GM18517 (cell line): ENCODE measurements around the gene LGALS3BP.
"Not testable (repeated sequence)": the region's sequence is repeated elsewhere in the genome, so short reads cannot be mapped to it uniquely, and the experiment has no call there.

Source experiments
- ATAC-seq: cut with Tn5 transposase; IDR thresholded peaks from one replicate; pipeline ENCODE4 v1.9.1; 2021; ENCODE audit warnings: mild to moderate bottlenecking, moderate library complexity; ENCODE audit not compliant: unreplicated experiment

The LGALS3BP gene, protein sequence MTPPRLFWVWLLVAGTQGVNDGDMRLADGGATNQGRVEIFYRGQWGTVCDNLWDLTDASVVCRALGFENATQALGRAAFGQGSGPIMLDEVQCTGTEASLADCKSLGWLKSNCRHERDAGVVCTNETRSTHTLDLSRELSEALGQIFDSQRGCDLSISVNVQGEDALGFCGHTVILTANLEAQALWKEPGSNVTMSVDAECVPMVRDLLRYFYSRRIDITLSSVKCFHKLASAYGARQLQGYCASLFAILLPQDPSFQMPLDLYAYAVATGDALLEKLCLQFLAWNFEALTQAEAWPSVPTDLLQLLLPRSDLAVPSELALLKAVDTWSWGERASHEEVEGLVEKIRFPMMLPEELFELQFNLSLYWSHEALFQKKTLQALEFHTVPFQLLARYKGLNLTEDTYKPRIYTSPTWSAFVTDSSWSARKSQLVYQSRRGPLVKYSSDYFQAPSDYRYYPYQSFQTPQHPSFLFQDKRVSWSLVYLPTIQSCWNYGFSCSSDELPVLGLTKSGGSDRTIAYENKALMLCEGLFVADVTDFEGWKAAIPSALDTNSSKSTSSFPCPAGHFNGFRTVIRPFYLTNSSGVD

DNA sequence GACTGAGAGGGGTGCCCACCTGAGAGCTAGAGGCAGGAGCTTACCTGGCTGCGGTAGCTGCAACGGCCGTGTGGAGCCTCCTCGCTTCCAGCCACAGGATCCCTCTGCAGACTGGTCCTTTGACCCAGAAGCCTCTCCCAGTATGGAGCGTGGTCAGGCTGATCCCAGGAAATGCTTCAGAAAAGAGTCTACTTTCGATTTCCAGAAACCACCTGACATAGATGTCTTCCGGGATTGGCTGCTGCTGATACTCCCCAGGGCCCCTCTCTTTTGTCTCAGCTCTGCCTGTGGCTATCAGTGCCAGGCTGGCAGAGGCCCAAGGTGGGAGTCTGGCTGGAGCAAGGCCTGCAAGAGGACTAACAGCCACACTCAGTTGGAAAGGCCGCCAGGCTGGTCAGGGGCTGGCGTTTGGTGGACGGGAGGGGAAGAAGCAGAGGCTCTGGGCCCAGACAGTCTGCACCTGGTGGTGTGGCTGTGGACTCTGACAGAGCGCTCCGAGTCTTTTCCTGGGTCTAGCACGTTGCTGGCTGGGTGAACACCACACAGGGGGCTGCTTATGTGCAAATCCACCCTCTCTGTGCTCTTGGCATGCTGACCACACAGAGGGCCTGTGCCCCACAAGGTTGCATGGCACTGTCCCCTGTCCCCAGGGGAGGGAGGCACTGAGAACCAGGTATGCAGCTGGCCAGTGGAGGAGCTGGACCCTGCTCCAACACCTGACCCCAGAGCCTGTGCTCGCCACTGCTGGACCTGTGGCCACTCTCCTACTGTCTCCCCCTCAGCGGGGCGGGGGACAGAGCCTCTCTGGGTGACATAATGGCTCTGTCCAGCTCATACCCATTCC lies at the start of gene LGALS3BP:
LGALS3BP (minus strand) TSS at position 144 of the 844 bp plus-strand sequence. CDS start 2,732 bp downstream, outside the sequence.
- no peak for ATAC-seq

DNA sequence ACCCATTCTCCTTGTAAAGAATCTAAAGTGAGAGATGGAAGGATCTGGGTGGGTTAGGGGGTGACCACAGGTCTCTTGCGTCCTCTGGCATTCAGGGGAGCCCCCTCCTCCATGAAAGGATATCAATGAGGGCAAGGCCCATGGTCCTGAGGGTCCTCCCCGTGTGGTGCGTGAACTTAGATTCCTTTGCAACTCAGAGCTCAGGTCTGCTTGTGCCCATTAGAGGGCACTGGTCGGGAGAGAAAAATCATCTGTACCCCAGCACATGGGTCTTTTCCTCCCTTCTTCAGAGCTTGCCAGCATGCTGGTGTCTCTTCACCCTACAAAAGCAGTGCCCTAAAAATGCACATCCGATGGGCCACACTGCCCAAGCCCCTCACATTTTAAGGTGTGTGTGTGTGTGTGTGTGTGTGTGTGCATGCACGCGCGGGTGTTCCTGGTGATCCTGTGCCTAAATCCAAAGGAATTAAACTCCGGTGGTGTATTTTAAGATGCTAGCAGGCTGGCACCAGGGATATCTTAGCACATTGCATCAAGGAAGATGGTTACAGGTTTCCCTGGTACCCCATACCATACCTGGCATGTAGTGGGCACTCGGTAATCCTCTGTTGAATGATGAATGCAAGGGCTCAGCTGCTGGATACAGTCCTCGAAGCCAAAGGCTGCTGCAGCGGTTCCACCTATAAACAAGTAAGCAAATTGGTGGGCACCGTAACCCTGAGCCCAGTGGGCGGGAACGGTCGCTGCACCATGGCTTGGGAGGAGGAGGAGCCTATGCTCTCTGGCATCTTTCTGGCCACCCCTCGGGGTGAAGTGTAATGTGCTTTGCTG lies 49.0 kb upstream of the LGALS3BP start:
- ATAC-seq: no peak

DNA sequence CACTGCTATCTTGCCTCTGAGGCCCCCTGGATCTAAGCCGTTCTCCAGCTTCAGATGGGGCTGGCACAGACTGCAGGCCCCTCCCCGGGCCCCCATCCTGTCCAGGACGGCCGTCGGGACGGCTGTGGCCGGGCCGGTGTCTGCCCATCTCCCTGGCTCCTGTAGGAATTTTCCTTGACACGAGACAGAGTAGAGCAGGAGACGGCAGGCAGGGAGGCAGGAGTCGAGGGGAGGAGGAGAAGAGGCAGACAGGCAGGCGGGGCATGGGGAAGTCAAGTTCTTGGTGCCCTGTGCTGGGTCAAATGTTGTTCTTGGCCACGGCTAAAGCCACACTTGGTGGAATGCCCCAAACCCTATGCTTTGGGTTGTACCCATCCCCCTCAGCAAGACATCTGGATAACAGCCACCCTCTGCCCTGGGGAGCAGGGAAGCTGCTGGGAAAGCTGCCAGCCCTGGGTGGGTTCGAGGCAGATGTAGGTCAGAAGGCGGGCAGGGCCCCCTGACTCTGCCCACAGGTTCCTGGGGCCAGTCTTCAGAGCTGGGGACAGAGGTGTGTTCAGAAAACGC lies 48.3 kb upstream of the LGALS3BP start:
- no peak for ATAC-seq

DNA sequence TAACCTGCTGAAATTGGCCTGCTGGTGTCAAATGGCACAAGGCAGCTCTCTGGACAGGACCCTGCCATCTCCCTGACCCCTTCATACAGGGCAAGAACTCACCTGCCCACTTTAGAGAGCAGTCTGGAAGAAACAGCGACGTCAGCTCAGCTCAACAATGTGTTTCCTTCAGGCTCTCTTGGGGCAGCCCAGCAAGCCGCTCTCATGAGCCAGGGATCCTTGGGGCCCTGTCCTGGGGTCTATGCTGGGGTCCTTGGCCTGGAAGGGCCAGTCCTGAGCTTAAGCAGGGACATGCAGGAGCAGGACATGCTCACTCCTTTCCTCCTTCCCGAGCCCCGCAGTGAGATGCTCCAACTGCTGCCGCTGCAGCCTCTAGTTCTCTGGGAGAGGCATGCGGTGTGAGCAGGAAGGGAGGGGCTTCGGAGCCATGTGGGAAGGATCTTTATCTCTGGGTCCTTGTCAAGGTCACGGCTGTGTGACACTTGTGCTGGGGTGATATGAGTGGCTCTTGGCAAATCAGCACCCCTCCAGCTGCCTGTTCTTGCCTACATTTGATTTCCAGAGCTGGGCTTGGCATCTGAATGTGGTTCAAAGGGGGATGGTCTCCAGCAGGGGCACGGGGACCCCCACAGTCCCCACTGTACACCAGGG lies 47.7 kb upstream of the LGALS3BP start:
- ATAC-seq: no peak

DNA sequence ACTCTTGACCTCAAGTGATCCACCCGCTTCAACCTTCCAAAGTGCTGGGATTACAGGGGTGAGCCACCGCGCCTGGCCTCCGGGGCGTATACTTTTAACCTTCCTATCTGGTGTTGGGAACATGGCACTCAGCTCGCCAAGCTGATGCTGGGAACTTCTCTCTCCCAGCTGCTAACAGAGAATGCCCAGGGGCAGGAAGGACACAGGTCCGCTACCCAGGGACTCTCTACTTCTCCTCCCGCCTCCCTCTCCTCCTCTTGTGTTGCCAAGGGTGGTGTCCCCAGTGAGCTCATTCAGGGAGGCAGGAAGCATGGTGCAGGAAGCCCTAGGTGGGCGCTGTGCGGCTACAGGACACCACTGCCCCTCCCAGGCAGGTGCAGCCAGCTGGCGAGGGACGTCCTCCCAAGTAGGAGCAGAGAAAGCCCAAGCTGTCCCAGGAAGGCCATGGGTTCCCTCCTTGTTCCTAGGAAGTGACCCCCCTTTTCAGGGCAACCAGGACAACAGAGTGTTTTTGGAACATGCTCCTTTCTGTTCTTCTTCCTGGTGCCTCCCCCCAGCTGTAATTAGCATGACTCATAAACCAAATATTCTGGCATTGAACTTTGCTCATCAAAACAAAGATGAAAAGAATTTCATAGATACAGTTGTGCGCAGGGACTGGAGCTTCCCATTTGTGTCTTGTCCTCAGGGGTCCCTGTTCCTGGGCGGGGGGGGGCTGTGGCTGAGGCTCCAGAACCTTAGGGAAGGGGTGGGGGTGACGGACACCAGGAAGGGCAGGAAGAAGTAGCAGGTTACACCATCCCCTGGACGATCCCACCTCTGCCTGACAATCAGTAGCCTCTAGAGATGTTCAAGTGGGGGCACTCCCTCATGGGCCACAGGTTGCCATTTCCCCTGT lies 46.9 kb upstream of the LGALS3BP start:
- ATAC-seq: no peak

DNA sequence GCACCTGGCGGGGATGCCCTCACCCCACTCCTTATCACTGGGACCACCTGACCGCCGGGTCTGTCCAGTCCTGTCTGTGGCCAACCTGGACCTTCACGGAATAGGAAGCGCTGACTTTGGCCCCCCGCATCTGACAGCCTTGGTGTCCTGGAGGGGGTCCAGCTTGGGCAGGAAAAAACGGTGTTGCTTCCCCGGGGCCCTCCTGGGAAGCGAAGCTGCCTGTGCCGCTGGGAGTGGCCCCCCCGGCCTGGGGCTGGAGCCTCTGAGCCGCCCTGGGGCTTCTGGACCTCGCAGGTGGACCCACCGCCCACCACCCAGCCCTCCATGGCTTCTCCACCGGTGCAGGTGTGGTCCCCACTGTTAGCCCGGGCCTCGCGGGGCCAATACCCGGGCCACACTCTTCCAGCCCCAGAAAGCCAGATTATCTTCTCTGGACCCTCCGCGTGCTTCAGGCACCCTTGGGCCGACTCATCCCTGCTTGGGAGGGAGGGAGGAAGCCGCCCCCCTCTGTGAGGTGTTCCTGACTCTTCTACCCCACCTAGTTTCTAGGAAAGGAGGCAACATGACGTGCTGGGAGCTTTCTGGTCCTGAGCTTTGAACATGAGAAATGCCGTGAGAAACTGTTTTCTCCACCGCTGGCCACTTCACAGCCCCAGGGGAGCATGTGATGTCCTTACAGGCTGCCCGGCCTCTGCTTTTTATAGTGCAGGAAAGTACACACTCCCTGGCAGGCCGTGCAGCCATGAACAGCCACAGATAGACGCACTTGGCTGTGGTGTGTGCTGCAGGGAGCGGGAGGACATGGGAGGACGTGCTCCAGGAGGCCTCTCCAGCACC lies 45.4 kb upstream of the LGALS3BP start:
- no peak for ATAC-seq

DNA sequence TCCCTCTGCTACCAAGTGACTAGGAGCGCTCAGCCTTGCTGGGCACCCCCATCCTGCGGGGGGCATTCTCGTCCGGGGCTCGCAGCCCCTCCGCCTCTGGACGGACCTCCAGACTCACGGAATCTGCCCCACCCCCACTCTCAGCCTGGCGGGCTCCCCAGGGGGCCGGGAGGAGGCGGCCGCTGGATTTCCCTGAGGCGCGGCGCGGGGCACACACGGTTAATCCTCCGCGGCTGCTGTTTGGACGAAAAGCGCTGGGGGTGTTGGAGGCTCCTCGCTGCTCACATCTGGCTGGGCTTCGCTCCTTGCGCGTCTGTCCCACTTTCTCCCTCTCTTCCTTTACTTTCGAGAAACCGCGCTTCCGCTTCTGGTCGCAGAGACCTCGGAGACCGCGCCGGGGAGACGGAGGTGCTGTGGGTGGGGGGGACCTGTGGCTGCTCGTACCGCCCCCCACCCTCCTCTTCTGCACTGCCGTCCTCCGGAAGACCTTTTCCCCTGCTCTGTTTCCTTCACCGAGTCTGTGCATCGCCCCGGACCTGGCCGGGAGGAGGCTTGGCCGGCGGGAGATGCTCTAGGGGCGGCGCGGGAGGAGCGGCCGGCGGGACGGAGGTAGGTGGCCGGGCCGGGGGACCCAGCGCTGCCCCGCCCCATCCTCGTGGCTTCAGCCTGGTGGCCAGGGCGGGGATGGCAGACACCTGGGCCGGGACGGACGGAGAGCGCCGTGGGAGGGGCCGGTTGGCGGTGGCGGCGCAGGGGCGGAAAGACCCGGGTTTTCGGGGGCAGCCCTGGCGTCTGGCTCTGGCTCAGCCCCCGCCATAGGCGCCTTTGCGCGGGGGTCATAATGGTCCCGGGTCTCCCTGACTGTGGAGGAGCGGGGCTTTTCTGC lies 44.4 kb upstream of the LGALS3BP start, which contains the start of gene C1QTNF1:
C1QTNF1 (plus strand) TSS at position 284 of the 886 bp plus-strand sequence. CDS start 19,800 bp downstream, outside the sequence.
- no peak for ATAC-seq

DNA sequence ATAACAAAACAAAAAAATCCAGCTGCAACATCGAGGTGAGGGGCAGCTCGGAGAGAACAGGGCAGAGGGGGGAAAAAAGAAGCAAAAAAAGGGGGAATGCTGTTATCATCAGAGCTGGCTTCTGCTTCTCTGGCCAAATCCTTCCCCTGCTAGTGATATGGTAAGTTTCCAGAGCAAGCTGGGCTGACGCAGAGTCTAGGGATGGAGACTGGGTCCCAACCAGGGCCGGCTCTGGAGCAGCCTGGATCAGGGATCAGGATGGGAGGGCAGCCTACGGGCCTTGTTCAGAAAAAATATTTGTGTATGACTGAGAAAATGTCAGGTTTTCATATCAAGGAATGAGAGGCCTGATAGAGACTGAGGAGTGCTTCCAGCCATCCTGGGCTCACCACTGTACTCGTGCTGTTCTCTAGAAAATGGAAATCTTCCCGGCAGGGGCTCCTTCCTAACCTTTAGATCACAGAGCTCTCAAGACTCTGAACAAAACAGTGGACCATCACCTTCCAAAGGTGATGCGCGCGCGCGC lies 43.5 kb upstream of the LGALS3BP start:
- no peak for ATAC-seq

DNA sequence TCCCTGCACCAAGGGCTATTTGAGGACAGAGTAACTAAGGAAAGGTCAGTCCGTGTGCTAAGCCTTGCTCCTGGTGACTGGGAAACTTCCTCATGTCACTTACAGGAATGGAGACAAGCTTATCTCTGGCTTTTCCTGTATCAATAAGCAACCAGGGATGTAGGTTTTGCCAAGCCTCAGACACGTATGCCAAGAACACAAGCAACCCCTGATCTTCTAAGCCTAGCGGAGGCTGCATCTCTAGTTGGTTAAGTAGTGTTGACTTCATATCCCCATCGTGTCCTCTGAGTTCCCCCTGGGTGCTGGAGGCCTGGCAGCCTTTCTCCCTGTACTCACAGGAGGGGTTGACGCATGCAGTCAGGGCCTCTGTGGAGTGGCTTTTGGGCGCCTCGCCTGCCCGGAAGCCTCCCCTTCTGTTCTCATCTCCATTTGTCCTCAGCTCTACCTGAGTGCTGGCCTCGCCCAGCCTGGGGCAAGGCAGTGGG lies 42.8 kb upstream of the LGALS3BP start:
- no peak for ATAC-seq

DNA sequence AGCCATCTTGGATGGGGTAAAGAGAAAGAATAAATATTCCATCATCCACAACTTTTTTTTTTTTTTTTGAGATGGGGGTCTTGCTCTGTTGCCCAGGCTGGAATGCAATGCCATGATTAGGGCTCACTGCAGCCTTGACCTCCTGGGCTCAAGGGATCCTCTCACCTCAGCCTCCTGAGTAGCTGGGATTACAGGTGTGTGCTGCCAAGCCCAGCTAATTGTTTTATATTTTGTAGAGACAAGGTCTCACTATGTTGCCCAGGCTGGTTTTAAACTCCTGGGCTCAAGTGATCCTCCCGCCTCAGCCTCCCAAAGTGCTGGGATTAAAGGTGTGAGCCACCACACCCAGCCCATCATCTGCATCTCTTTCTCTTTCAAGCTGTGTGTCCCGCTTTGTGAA lies 42.2 kb upstream of the LGALS3BP start:
- not testable (repeated sequence) for ATAC-seq

DNA sequence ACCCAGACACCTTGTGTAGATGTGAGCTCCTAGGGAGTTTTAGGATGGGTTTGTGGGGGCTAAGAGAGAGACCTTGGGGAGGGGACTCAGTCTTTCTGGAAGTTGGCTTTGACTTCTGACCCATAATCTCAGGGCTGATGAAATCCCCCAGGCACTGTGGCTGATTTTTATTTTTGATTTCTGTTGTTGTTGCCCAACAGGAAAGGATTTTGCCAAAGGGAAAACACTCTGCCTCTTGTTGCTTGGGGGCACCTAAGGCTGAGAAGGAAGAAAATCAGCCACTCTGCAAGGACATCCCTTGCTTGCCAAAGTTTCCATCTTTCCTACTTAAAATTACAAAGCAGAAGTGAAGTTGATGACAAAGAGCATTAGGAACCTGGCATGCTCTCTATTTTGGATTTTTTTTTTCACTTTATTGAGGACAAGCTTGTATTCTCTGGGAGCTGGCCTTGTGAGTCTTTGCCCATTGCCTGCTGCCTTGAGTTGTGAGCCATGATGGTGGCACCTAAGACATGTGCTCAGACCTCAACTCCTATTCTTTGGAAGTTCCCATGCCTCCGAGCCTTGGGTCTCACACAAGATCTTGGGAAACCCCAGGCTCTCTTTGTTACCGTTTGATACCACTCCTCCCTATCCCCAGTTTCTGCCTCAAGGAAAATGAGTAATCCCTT lies 41.0 kb upstream of the LGALS3BP start:
- no peak for ATAC-seq

DNA sequence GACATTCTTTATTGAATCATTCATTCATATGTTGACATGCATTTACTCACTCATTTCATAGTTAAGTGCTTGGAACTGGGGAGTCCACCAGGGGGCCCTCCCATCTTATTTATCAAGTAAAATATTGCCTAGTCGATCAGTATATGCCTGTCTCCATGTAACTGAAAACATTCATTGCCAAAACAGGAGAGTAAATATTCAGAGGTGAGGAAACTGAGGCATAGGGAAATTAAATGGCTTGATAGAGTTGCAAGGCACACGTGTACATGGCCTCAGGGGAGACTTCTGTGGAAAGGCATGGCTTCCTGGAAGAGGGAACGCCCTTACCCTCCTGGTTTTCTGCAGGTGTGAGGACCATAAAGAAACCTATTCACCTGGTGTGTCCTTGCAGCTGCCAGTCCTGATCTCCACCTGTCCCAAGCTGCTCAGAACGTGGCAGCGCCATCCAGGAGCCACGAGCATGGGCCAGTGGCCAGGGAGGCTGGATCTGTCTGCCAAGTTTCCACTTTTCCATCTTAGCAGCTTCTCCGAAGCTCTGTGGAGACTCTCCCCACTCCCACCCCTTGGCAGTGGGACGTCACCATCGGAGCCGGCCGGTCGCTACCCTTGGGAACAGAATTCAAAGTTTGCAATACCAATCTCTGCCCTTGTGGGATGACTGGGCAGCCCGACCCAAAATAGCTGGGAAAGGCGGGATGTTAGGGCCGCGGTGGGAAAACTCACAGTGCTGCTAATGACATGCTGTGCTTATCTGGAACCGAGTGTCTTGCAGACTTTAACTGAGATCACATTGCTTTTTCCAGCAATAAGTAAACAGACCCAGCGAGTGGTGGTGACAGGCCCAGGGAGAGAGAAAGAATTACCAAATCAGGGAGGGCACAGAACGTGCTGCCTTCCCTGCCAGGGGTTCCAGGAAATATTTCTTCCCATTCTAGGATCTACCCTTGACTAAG lies 40.2 kb upstream of the LGALS3BP start:
- ATAC-seq: no peak

DNA sequence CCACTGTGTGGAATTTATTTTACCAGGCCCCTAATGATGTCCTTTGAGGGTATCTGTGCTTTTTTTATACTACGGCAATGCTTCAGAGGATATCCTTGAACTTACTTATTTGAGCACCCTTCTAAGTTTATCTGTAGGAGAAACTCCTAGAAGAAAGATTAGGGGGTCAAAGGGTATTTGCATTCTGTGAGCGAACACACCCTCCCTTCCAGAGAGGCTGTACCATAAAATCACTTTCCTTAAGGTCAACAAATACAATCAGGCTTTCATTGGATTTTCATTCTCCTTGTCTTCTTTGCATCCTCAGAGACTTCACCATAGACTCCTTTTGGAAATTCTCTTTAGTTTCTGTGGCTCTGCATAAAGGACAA lies 39.5 kb upstream of the LGALS3BP start:
- no peak for ATAC-seq

DNA sequence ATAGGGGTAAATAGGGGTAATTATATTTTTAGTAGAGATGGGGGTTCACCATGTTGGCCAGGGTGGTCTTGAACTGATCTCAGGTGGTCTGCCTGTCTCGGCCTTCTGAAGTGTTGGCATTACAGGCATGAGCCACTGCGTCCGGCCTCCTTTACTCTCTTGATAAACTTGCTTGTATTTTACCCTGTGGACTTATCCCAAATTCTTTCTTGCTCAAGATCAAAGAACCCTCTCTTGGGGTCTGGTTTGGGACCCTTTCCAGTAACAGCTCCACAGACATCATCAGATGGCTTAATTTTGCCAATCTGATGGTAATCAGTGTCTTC lies 38.6 kb upstream of the LGALS3BP start:
- ATAC-seq: no peak
